ENCODE data around the gene PRMT7.

DNA sequence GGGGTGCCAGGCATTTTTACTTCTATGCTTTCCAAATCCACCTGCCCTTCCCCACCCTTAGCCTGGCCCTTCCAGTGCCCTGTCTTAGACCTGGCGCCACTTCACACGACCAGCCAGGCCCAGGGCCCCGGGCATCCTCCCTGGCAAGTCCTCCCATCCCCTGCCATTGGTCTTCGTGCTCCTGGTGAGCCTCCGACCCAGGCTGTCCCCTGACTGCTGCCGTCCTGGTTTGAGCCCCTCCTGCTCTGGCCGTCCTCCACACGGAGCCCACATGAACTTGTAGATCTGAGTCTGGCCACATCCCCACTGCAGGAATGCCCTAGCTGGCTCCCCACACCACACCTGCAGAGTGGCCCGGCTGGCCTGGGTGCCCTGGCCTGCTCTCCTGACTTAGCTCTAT, 44.0 kb downstream of the PRMT7 start:
- TF ChIP-seq, protein P1, sequence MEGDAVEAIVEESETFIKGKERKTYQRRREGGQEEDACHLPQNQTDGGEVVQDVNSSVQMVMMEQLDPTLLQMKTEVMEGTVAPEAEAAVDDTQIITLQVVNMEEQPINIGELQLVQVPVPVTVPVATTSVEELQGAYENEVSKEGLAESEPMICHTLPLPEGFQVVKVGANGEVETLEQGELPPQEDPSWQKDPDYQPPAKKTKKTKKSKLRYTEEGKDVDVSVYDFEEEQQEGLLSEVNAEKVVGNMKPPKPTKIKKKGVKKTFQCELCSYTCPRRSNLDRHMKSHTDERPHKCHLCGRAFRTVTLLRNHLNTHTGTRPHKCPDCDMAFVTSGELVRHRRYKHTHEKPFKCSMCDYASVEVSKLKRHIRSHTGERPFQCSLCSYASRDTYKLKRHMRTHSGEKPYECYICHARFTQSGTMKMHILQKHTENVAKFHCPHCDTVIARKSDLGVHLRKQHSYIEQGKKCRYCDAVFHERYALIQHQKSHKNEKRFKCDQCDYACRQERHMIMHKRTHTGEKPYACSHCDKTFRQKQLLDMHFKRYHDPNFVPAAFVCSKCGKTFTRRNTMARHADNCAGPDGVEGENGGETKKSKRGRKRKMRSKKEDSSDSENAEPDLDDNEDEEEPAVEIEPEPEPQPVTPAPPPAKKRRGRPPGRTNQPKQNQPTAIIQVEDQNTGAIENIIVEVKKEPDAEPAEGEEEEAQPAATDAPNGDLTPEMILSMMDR (IDR thresholded peaks at IDR 0.05 in 8 of 11, conservative IDR thresholded peaks at IDR 0.05 in 3 of 11) = no peak
- TF ChIP-seq POLR2AphosphoS5 (IDR thresholded peaks at IDR 0.05) = no peak
- TF ChIP-seq POLR2A (IDR thresholded peaks at IDR 0.05) = no peak
